ENCODE data around the gene DPY19L1. TPM values are rescaled to one million over a fixed set of nuclear protein-coding genes. Genes with fewer than 3 reads are reported as not detected.
"Not testable (repeated sequence)": the region's sequence is repeated elsewhere in the genome, so short reads cannot be mapped to it uniquely, and the experiment has no call there.

DPY19L1 gene
- total and polyA plus RNA-seq, 7 donors: 2.3 to 8.6 (median 3.6) TPM

- intact Hi-C loops (cut with DNase I): no loop called here
- WGBS, 3 donors: 79 to 84% (median 80%) methylated on average over 6 of the region's 6 CpGs
- no peaks in the 10 kb centered on the region for H3K36me3 ChIP-seq (ENCODE audit: insufficient read depth in 1 of 2, low read depth in 1 of 2)
- H3K27ac ChIP-seq: no peak overlapping the region
- no peaks in the 10 kb centered on the region for H3K9me3 ChIP-seq
- DNase-seq (no peak), ATAC-seq (no peak)
- no peak overlapping the region for H3K4me3 ChIP-seq
- no peaks in the 10 kb centered on the region for H3K27me3 ChIP-seq (ENCODE audit: insufficient read depth in 3 of 3, low read length in 2 of 3)
- TF ChIP-seq, protein P1, sequence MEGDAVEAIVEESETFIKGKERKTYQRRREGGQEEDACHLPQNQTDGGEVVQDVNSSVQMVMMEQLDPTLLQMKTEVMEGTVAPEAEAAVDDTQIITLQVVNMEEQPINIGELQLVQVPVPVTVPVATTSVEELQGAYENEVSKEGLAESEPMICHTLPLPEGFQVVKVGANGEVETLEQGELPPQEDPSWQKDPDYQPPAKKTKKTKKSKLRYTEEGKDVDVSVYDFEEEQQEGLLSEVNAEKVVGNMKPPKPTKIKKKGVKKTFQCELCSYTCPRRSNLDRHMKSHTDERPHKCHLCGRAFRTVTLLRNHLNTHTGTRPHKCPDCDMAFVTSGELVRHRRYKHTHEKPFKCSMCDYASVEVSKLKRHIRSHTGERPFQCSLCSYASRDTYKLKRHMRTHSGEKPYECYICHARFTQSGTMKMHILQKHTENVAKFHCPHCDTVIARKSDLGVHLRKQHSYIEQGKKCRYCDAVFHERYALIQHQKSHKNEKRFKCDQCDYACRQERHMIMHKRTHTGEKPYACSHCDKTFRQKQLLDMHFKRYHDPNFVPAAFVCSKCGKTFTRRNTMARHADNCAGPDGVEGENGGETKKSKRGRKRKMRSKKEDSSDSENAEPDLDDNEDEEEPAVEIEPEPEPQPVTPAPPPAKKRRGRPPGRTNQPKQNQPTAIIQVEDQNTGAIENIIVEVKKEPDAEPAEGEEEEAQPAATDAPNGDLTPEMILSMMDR (IDR thresholded peaks at IDR 0.05): no peak
- no peaks in the 10 kb centered on the region for H3K4me1 ChIP-seq
Measured at GRCh38 chr7:34902182-34902581, 135.1 kb downstream of the DPY19L1 start.

- Histone ChIP-seq H3K4me3 (no peak overlapping the region), H3K4me1 (no peaks in the 10 kb centered on the region), H3K27ac (no peak overlapping the region), H3K36me3 (ENCODE audit: insufficient read depth in 1 of 2, low read depth in 1 of 2) (no peaks in the 10 kb centered on the region), H3K27me3 (ENCODE audit: insufficient read depth in 3 of 3, low read length in 2 of 3) (no peaks in the 10 kb centered on the region), H3K9me3 (no peaks in the 10 kb centered on the region)
- intact Hi-C loops (cut with DNase I): no loop called here
- DNase-seq (no peak), ATAC-seq (no peak)
- WGBS, 3 donors: 47 to 63% (median 50%) methylated on average over 4 of the region's 4 CpGs
- TF ChIP-seq, protein P1 (IDR thresholded peaks at IDR 0.05): no peak
Measured at GRCh38 chr7:34900891-34901513, 136.3 kb downstream of the DPY19L1 start.

- Histone ChIP-seq H3K27ac (no peak overlapping the region), H3K4me3 (no peak overlapping the region), H3K4me1 (no peaks in the 10 kb centered on the region), H3K27me3 (ENCODE audit: insufficient read depth in 3 of 3, low read length in 2 of 3) (no peaks in the 10 kb centered on the region), H3K36me3 (ENCODE audit: insufficient read depth in 1 of 2, low read depth in 1 of 2) (no peaks in the 10 kb centered on the region), H3K9me3 (no peaks in the 10 kb centered on the region)
- ATAC-seq: no peak
- intact Hi-C loops (cut with DNase I): no loop called here
- TF ChIP-seq, protein P1 (IDR thresholded peaks at IDR 0.05): no peak
- DNase-seq: no peak
Measured at GRCh38 chr7:34895202-34895601, 142.1 kb downstream of the DPY19L1 start.

DNA sequence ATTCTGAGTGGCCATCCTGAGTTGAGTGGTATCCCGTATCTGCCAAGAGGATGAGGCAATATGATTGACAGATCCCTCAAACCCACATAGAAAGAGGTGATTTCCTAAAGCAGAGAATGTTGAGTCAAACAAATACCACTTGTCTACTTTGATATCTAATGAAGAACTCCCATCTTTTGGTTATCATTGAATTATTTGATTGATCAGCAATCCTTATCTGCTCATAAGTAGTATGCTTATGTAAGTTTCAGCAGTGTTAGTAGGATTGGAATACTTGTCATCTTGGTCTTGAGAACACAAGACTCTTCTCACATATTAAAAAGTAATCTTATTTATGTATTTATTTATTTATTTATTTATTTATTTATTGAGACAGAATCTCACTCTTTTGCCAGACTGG lies 147.3 kb downstream of the DPY19L1 start:
- H3K4me1 ChIP-seq: no peaks in the 10 kb centered on the region
- no peak overlapping the region for H3K27ac ChIP-seq
- no peak for ATAC-seq
- WGBS, 3 donors: 75 to 83% (median 79%) methylated on average over 1 of the region's 1 CpG
- no peaks in the 10 kb centered on the region for H3K36me3 ChIP-seq (ENCODE audit: insufficient read depth in 1 of 2, low read depth in 1 of 2)
- TF ChIP-seq, protein P1 (IDR thresholded peaks at IDR 0.05): no peak
- no peaks in the 10 kb centered on the region for H3K27me3 ChIP-seq (ENCODE audit: insufficient read depth in 3 of 3, low read length in 2 of 3)
- H3K9me3 ChIP-seq: no peaks in the 10 kb centered on the region
- no peak overlapping the region for H3K4me3 ChIP-seq
- DNase-seq: no peak
- intact Hi-C loops (cut with DNase I): no loop called here

- DNase-seq: no peak
- H3K4me1 ChIP-seq: no peaks in the 10 kb centered on the region
- H3K4me3 ChIP-seq: no peak overlapping the region
- no peak overlapping the region for H3K27ac ChIP-seq
- H3K9me3 ChIP-seq: no peaks in the 10 kb centered on the region
- intact Hi-C loops (cut with DNase I): no loop called here
- no peak for ATAC-seq
- TF ChIP-seq, protein P1 (IDR thresholded peaks at IDR 0.05): no peak
- no peaks in the 10 kb centered on the region for H3K27me3 ChIP-seq (ENCODE audit: insufficient read depth in 3 of 3, low read length in 2 of 3)
- no peaks in the 10 kb centered on the region for H3K36me3 ChIP-seq (ENCODE audit: insufficient read depth in 1 of 2, low read depth in 1 of 2)
Measured at GRCh38 chr7:34886856-34887255, 150.4 kb downstream of the DPY19L1 start.

DNA sequence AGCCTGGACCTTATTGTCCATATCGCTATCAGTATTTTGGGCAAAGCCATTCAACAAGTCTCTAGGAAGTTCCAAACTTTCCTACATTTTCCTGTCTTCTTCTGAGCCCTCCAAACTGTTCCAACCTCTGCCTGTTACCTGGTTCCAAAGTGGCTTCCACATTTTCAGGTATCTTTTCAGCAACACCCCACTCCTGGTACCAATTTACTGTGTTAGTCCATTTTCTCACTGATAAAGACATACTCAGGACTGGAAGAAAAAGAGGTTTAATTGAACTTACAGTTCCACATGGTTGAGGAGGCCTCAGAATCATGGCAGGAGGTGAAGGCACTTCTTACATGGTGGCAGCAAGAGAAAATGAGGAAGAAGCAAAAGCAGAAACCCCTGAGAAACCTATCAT lies 153.4 kb downstream of the DPY19L1 start:
- intact Hi-C loops (cut with DNase I): not testable (repeated sequence)
- WGBS, 3 donors: 86 to 89% (median 88%) methylated on average over 1 of the region's 1 CpG

More for the DNA sequence above, 153.4 kb downstream of the DPY19L1 start:
- ATAC-seq; H3K9me3 ChIP-seq; H3K27ac ChIP-seq; H3K4me3 ChIP-seq; H3K36me3 ChIP-seq (ENCODE audit: insufficient read depth in 1 of 2, low read depth in 1 of 2); H3K27me3 ChIP-seq (ENCODE audit: insufficient read depth in 3 of 3, low read length in 2 of 3); DNase-seq; H3K4me1 ChIP-seq: not testable (repeated sequence)
